ENCODE measurements around the gene WWTR1.

WWTR1 gene

DNA sequence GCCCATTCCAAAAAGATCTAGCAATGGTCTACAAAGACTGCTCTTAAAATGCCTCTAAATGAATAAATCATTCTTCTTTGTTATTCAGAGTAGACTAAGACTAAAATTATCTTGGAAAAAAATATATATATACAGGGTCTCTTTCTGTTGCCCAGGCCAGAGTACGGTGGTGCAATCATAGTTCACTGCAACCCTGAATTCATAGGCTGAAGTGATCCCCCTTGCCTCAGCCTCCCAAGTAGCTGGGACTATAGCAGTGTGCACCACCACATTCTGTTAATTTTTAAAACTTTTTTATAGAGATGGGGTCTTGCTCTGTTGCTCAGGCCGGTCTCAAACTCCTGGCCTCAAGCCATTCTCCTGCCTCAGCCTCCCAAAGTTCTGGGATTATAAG lies 18.7 kb downstream of the WWTR1 start:
- Histone ChIP-seq H3K36me3 (ENCODE audit: insufficient read depth, low read length) (no peaks in the 10 kb centered on the region), H3K9ac (ENCODE audit: low read length) (no peak overlapping the region), H3K79me2 (ENCODE audit: insufficient read depth, low read length) (no peaks in the 10 kb centered on the region), H3K4me1 (ENCODE audit: insufficient read depth, low read length, severe bottlenecking) (no peaks in the 10 kb centered on the region), H2AFZ (ENCODE audit: low read length) (no peak overlapping the region), H3K27ac (ENCODE audit: low read depth, low read length, poor library complexity, severe bottlenecking) (no peak overlapping the region), H3K9me2 (ENCODE audit: low read depth, low read length) (no peaks in the 10 kb centered on the region), H3F3A (ENCODE audit: insufficient read depth, low read length) (no peaks in the 10 kb centered on the region), H3K4me3 (ENCODE audit: low read depth, low read length, poor library complexity, severe bottlenecking) (no peak overlapping the region), H3K9me3 (ENCODE audit: low read length) (no peaks in the 10 kb centered on the region), H3K4me2 (ENCODE audit: low read length) (no peak overlapping the region), H3K27me3 (ENCODE audit: insufficient read depth, low read length) (no peaks in the 10 kb centered on the region), H4K20me1 (ENCODE audit: insufficient read depth, low read length) (no peaks in the 10 kb centered on the region)
- TF ChIP-seq, protein P1, sequence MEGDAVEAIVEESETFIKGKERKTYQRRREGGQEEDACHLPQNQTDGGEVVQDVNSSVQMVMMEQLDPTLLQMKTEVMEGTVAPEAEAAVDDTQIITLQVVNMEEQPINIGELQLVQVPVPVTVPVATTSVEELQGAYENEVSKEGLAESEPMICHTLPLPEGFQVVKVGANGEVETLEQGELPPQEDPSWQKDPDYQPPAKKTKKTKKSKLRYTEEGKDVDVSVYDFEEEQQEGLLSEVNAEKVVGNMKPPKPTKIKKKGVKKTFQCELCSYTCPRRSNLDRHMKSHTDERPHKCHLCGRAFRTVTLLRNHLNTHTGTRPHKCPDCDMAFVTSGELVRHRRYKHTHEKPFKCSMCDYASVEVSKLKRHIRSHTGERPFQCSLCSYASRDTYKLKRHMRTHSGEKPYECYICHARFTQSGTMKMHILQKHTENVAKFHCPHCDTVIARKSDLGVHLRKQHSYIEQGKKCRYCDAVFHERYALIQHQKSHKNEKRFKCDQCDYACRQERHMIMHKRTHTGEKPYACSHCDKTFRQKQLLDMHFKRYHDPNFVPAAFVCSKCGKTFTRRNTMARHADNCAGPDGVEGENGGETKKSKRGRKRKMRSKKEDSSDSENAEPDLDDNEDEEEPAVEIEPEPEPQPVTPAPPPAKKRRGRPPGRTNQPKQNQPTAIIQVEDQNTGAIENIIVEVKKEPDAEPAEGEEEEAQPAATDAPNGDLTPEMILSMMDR (IDR thresholded peaks at IDR 0.05; ENCODE audit: low read length): no peak
- no peak for TF ChIP-seq EZH2 (IDR thresholded peaks at IDR 0.05; ENCODE audit: borderline replicate concordance, low read length)

DNA sequence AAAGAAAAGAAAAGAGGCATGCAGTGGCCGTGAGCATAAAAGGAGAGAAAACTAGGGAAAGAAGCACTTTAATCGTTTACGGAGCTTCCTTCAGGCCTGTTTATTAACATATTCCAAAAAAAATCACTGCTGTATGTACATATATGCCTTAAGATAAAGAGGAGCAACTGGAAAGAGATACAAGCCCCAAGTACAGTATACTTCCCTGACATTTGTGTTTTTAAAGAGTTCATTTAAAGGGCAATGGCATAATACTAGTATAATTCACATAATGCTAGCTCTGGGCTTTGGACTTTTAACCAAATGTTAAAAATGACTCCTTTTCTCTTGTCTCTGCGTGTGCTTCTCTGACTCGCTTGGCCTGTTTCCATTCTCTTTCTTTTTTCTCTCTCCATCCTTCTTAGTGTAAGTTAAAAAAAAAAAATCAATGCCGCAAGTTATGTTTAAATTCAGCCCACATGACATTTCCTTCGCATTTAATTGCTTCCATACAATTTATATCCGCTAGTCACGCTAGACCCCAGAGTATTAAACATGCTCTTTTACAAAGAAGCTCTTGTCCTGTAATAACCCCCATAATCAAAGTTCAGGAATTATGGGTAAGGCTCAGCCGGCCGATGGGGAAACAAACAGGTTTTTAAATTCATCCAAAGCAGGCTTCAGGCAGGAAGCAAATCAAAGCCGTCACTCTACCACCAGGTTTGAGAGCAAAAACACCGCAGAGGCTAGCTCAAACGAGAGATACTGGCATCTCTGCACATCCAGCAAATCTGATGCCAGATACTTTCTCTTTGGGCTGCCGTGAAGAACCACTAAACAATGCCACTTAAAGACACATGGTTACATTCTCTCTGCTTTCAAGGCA lies 19.4 kb downstream of the WWTR1 start:
- Histone ChIP-seq H3K9me3 (ENCODE audit: low read length) (no peaks in the 10 kb centered on the region), H3K36me3 (ENCODE audit: insufficient read depth, low read length) (no peaks in the 10 kb centered on the region), H3K4me1 (ENCODE audit: insufficient read depth, low read length, severe bottlenecking) (no peaks in the 10 kb centered on the region), H3K27ac (ENCODE audit: low read depth, low read length, poor library complexity, severe bottlenecking) (no peak overlapping the region), H3K79me2 (ENCODE audit: insufficient read depth, low read length) (no peaks in the 10 kb centered on the region), H2AFZ (ENCODE audit: low read length) (no peak overlapping the region), H3K9me2 (ENCODE audit: low read depth, low read length) (no peaks in the 10 kb centered on the region), H3K9ac (ENCODE audit: low read length) (no peak overlapping the region), H3K27me3 (ENCODE audit: insufficient read depth, low read length) (no peaks in the 10 kb centered on the region), H3K4me2 (ENCODE audit: low read length) (no peak overlapping the region), H3K4me3 (ENCODE audit: low read depth, low read length, poor library complexity, severe bottlenecking) (no peak overlapping the region), H3F3A (ENCODE audit: insufficient read depth, low read length) (no peaks in the 10 kb centered on the region), H4K20me1 (ENCODE audit: insufficient read depth, low read length) (no peaks in the 10 kb centered on the region)
- TF ChIP-seq, protein P1 (IDR thresholded peaks at IDR 0.05; ENCODE audit: low read length): no peak
- no peak for TF ChIP-seq EZH2 (IDR thresholded peaks at IDR 0.05; ENCODE audit: borderline replicate concordance, low read length)

DNA sequence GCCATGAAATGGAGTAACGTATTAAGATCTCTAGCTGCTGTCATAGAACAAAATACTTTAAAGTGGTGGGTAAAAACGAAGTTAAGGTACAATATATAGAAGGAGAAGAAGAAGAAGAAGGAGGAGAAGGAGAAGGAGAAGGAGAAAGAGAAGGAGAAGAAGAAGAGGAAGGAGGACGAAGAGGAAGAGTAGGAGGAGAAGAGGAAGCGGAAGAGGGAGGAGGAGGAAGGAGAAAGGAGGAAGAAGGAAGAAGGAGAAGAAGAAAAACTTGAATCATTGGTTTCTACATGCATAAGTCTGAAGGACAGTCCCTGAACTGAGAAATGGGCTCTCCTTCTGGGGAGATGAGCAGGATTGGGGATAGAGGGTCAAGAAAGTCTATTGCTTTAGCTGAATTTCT lies 22.4 kb downstream of the WWTR1 start:
- H3K4me1 ChIP-seq (ENCODE audit: insufficient read depth, low read length, severe bottlenecking): no peaks in the 10 kb centered on the region
- H3K27me3 ChIP-seq (ENCODE audit: insufficient read depth, low read length): no peaks in the 10 kb centered on the region
- H3F3A ChIP-seq (ENCODE audit: insufficient read depth, low read length): no peaks in the 10 kb centered on the region
- no peak for TF ChIP-seq EZH2 (IDR thresholded peaks at IDR 0.05; ENCODE audit: borderline replicate concordance, low read length)
- TF ChIP-seq, protein P1 (IDR thresholded peaks at IDR 0.05; ENCODE audit: low read length): no peak
- H3K9me2 ChIP-seq (ENCODE audit: low read depth, low read length): no peaks in the 10 kb centered on the region
- H2AFZ ChIP-seq (ENCODE audit: low read length): no peak overlapping the region
- H3K9ac ChIP-seq (ENCODE audit: low read length): no peak overlapping the region
- no peaks in the 10 kb centered on the region for H3K9me3 ChIP-seq (ENCODE audit: low read length)
- no peak overlapping the region for H3K4me3 ChIP-seq (ENCODE audit: low read depth, low read length, poor library complexity, severe bottlenecking)
- H3K27ac ChIP-seq (ENCODE audit: low read depth, low read length, poor library complexity, severe bottlenecking): no peak overlapping the region
- no peaks in the 10 kb centered on the region for H3K79me2 ChIP-seq (ENCODE audit: insufficient read depth, low read length)
- H4K20me1 ChIP-seq (ENCODE audit: insufficient read depth, low read length): no peaks in the 10 kb centered on the region
- H3K4me2 ChIP-seq (ENCODE audit: low read length): no peak overlapping the region
- H3K36me3 ChIP-seq (ENCODE audit: insufficient read depth, low read length): no peaks in the 10 kb centered on the region

Data from OCI-LY1 (cell line).